Stromal cell of bone marrow (primary cell): ENCODE data around the gene LST1.

ENCODE experiments used
- DNase-seq: peaks from one replicate; pipeline ENCODE4 v3.0.0-alpha.2; 2012; ENCODE audit warnings: low read depth

LST1 gene

DNA sequence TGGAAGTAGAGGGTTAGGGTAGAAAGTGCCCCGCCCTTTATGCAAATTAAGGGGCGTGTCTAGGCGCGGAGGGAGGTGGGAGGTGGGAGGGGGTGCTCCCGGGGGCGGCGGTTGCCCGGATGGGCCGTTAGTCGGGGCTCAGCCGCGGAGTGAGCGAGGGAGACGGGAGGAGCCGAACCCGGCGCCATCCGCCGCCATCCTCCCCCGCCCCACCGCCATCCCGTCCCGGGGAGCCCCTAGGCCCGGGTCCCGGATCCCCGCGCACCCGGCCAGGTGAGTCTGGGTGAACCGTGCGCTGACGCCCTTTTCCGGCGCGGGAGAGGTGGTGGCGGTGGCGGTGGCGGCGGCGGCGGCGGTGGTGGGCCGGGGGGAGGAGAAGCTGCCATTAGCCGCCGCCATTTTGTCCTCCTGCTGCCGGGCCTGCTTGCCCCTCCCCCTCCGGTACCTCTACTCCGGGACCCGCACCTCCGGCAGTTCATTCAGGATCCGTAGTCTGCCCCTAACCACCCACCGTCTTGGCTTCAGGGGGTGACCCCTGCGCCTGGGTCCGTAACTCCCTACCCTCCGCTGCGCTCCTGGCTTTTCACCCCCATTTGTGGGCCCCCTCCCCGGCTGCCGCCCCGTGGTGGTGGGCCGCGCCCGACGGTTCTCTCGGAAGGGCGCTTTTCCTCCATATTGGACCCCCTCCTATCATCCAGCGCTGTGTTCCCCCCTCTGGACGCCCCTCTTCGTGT is 34.7 kb downstream of the LST1 start, which contains the start of gene PRRC2A:
PRRC2A (plus strand) TSS at position 130 of the 734 bp plus-strand sequence. CDS start 2,075 bp downstream, outside the sequence.
- DNase-seq, result peak; percentile 31

DNA sequence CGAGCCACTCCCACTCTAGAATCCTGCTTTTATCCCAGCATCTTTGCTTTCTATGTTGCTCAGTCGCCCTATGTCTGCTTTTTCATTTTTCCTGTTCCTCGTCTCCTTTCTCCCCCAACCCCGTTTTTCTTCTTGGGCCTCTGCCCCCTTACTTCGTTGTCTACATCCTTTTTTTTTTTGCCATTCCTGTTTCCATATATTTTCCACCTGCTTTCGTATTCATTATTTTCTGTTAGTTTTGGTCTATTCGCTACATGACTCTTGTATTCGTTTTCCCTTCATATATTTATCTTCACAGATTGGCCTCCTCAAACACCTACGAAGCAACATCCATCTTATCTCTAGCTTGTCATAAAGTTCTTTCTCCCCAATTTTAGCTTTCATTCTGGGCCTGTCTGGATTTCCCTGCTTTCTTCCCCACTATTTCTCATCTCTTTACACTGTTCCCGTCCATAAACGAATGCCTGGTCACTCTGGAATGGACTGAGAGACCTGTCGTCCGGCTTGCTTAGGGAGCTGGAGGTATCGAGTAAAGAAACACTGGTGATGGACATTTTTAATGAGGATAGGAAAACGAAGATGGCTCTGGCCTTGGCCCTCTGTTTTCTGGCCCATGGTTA is 35.4 kb downstream of the LST1 start:
- no peak for DNase-seq

DNA sequence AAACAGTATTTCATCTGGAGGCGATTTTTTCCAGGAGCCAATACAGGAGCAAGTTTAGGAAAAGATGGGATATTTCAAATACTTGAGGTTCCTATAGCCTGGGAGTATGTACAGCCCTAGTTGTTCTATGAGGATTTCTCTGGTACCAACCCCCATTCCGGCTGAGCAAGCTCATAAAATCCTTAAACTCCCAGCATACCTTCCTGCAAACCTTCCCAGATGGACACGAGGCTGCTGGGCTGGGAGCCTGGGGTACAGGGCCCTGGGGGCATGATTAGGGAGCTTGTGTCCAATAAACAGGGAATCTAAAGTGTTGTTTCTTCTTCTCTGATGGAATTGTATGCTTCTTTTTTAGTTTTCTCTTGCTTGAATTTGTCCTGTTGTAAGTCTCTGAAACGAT is 35.9 kb downstream of the LST1 start:
- no peak for DNase-seq

- DNase-seq, result no peak
These were observed 36.6 kb downstream of the LST1 start for GRCh38 chr6:31622684-31623091.

DNA sequence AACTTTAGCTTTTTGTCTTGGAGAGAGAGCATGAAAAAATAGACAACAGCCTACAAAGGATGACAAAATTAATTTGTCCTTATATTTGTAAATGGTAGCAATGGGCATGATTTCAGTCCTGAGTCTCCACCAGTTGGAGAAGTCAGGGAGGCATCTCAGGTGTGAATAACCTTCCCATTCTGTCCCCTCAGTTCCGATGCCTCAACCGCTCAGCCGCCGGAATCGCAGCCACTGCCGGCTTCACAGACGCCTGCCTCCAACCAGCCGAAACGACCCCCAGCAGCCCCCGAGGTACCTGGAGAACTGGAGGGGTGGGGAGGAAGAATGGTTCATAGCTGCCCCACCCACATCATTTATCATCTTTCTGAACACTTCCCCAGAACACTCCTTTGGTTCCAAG is 38.0 kb downstream of the LST1 start:
- no peak for DNase-seq

- no peak for DNase-seq
These were observed 40.9 kb downstream of the LST1 start for GRCh38 chr6:31626952-31627351.

DNA sequence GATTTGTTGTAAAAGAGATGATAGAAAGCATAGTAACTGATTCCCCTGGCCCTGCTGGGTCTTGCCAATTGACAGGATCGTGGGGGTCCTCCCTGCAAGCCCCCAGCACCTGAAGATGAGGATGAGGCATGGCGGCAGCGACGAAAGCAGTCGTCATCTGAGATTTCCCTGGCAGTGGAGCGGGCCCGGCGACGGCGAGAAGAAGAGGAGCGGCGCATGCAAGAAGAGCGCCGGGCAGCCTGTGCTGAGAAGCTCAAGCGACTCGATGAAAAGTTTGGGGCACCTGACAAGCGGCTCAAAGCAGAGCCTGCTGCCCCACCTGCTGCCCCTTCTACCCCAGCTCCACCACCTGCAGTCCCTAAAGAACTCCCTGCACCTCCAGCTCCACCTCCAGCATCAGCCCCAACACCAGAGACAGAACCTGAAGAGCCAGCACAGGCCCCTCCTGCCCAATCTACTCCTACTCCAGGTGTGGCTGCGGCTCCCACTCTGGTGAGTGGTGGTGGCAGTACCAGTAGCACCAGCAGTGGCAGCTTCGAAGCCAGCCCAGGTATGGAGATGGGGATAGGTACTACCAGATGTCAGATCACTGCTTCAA is 41.7 kb downstream of the LST1 start:
- DNase-seq, result no peak

DNA sequence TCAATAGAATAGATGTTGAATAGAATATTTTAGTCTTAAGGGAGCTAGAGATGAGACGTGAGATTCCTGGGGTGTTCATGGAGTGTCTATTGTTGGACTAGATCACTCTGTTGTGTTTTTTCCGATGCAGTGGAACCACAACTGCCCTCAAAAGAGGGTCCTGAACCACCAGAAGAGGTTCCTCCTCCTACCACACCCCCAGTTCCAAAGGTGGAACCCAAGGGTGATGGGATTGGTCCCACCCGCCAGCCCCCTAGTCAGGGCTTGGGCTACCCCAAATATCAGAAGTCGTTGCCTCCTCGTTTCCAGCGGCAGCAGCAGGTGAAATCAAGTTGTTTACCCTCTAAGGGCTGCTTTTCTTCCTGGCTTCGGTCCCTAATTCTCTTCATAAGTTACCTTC is 42.9 kb downstream of the LST1 start:
- no peak for DNase-seq

GRCh38 chr6:31630177-31630934 is 44.3 kb downstream of the LST1 start:
- no peak for DNase-seq

DNA sequence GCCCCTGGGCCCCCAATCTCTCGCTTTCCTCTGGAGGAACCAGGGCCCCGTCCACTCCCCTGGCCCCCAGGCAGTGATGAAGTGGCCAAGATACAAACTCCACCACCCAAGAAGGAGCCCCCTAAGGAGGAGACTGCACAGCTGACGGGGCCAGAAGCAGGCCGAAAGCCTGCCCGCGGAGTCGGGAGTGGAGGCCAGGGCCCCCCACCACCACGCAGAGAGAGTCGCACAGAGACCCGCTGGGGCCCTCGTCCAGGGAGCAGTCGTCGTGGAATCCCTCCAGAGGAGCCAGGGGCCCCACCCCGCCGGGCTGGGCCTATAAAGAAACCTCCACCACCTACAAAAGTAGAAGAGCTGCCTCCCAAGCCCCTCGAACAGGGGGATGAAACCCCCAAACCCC is 45.1 kb downstream of the LST1 start:
- no peak for DNase-seq

- no peak for DNase-seq
These were observed 45.7 kb downstream of the LST1 start for GRCh38 chr6:31631681-31632278.

- no peak for DNase-seq
These were observed 46.3 kb downstream of the LST1 start for GRCh38 chr6:31632279-31632946.

DNA sequence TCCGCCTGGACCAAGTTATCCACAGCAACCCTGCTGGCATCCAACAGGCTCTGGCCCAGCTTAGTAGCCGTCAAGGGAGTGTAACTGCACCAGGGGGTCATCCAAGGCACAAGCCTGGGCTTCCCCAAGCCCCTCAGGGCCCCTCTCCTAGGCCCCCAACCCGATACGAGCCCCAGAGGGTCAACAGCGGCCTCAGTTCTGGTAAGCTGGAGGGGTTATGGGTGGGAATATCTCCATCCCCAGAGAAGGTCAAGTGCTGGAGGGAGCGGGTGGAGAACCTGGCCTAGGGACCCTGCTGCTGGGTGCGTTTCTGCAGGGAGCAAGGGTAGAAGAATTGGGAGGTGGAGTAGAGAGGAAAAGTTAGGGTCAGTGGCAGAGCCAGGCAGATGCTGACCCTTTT is 47.4 kb downstream of the LST1 start:
- no peak for DNase-seq

- no peak for DNase-seq
These were observed 48.1 kb downstream of the LST1 start for GRCh38 chr6:31634131-31634530.

- no peak for DNase-seq
These were observed 49.0 kb downstream of the LST1 start for GRCh38 chr6:31634969-31635575.

GRCh38 chr6:31636698-31637596 is 50.9 kb downstream of the LST1 start:
- no peak for DNase-seq
